Cardiac septum (tissue), 1 donor: Measurements from ENCODE around the gene BEND5. TPM values are rescaled to one million over a fixed set of nuclear protein-coding genes. Genes with fewer than 3 reads are reported as not detected.
A peak's percentile ranks its signal among the peaks of the same experiment; 100 is the strongest.

Source experiments
- DNase-seq: peaks from one replicate; pipeline ENCODE4 v3.0.0-alpha.2; 2020; ENCODE audit warnings: low spot score
- intact Hi-C: fragments of 100-400 bp; cut with DNase I; formaldehyde crosslinking; loops from one replicate; pipeline ENCODE4 v1.14.0; 2022
- total RNA-seq: library from RNA; stranded (reverse); fragmentation: NEBNext Ultra II Directional; extraction: Animal tissue kit (Norgen Biotek cat#: 25700); gene quantifications from one replicate; pipeline ENCODE4 v1.2.1, GENCODE V29; 2021
- donor health status: DM: no; HTN: no; CAD: no.

Gene BEND5
- total RNA-seq, 1 donor from 2014 or later = 3.2 TPM

GRCh38 chr1:48728584-48728983, 48.1 kb downstream of the BEND5 start:
- intact Hi-C loops = no loop called here
- DNase-seq = no peak

- DNase-seq = no peak
- intact Hi-C loops = no loop called here
Observed at GRCh38 chr1:48726557-48727215, 50.0 kb downstream of the BEND5 start.

- intact Hi-C loops = no loop called here
- DNase-seq = no peak
Observed at GRCh38 chr1:48726139-48726538, 50.6 kb downstream of the BEND5 start.

GRCh38 chr1:48725341-48726046, 51.2 kb downstream of the BEND5 start:
- intact Hi-C loops = no loop called here
- DNase-seq = no peak

GRCh38 chr1:48720929-48721328, 55.8 kb downstream of the BEND5 start:
- intact Hi-C loops = no loop called here
- no peak for DNase-seq

- intact Hi-C loops = no loop called here
- no peak for DNase-seq
Observed at GRCh38 chr1:48718705-48719104, 58.0 kb downstream of the BEND5 start.

GRCh38 chr1:48718116-48718630, 58.5 kb downstream of the BEND5 start:
- no peak for DNase-seq
- intact Hi-C loops = no loop called here

- intact Hi-C loops = no loop called here
Observed at GRCh38 chr1:48717082-48717481, 59.6 kb downstream of the BEND5 start.

GRCh38 chr1:48715921-48716320, 60.8 kb downstream of the BEND5 start:
- DNase-seq = no peak
- intact Hi-C loops = no loop called here

More at GRCh38 chr1:48717082-48717481, 59.6 kb downstream of the BEND5 start:
- DNase-seq = no peak

GRCh38 chr1:48710915-48711314, 65.8 kb downstream of the BEND5 start:
- no peak for DNase-seq

GRCh38 chr1:48710318-48710717, 66.4 kb downstream of the BEND5 start:
- intact Hi-C loops = no loop called here
- no peak for DNase-seq

More at GRCh38 chr1:48710915-48711314, 65.8 kb downstream of the BEND5 start:
- intact Hi-C loops = no loop called here

GRCh38 chr1:48704736-48705135, 72.0 kb downstream of the BEND5 start:
- intact Hi-C loops = no loop called here
- no peak for DNase-seq

GRCh38 chr1:48701445-48701844, 75.2 kb downstream of the BEND5 start:
- intact Hi-C loops = no loop called here
- no peak for DNase-seq

- peak; percentile 63 for DNase-seq
- intact Hi-C loops = no loop called here
Observed at GRCh38 chr1:48697066-48697707, 79.5 kb downstream of the BEND5 start.

- intact Hi-C loops = no loop called here
- peak; percentile 43 for DNase-seq
Observed at GRCh38 chr1:48695161-48695560, 81.5 kb downstream of the BEND5 start.

GRCh38 chr1:48693674-48694320, 82.9 kb downstream of the BEND5 start:
- peak; percentile 5 for DNase-seq
- intact Hi-C loops = no loop called here

- intact Hi-C loops = no loop called here
- DNase-seq = peak; percentile 69
Observed at GRCh38 chr1:48693180-48693579, 83.5 kb downstream of the BEND5 start.

GRCh38 chr1:48692235-48692634, 84.5 kb downstream of the BEND5 start:
- intact Hi-C loops = no loop called here
- DNase-seq = peak; percentile 53

GRCh38 chr1:48691429-48692001, 85.2 kb downstream of the BEND5 start:
- DNase-seq = peak; percentile 17
- intact Hi-C loops = no loop called here
